OCI-LY1 (cell line): ENCODE data around the gene C16orf86.

ENCODE experiments used
- H2AFZ ChIP-seq: fragments of 200-600 bp; sonication (generic), shearing (Covaris generic); 2 replicates; pipeline ENCODE4 v1.6.0; 2014; ENCODE audit warnings: antibody characterized with exemption, mild to moderate bottlenecking, low read length
- H3F3A ChIP-seq: fragments of 200-600 bp; sonication (generic), shearing (Covaris generic); 2 replicates; pipeline ENCODE4 v1.6.0; 2014; ENCODE audit warnings: mild to moderate bottlenecking, antibody characterized with exemption, low read length, moderate library complexity; ENCODE audit not compliant: insufficient read depth
- H3K27ac ChIP-seq: fragments of 200-600 bp; sonication (generic); 2 replicates; pipeline ENCODE4 v1.5.1; 2014; ENCODE audit warnings: low read length, mixed run types, mild to moderate bottlenecking, low read depth; ENCODE audit not compliant: poor library complexity, severe bottlenecking
- H3K27me3 ChIP-seq: fragments of 200-600 bp; sonication (generic); 2 replicates; pipeline ENCODE4 v1.6.0; 2014; ENCODE audit warnings: antibody characterized with exemption, mild to moderate bottlenecking, low read length, moderate library complexity; ENCODE audit not compliant: insufficient read depth
- H3K36me3 ChIP-seq: fragments of 200-600 bp; sonication (generic); 2 replicates; pipeline ENCODE4 v1.6.1; 2014; ENCODE audit warnings: mild to moderate bottlenecking, antibody characterized with exemption, low read length, moderate library complexity, mixed read lengths; ENCODE audit not compliant: insufficient read depth
- H3K4me1 ChIP-seq: fragments of 200-600 bp; sonication (generic); 2 replicates; pipeline ENCODE4 v1.5.1; 2014; ENCODE audit warnings: mild to moderate bottlenecking, low read length, moderate library complexity; ENCODE audit not compliant: insufficient read depth, severe bottlenecking
- H3K4me2 ChIP-seq: fragments of 200-600 bp; sonication (generic), shearing (Covaris generic); 2 replicates; pipeline ENCODE4 v1.6.1; 2014; ENCODE audit warnings: low read length
- H3K4me3 ChIP-seq: fragments of 200-600 bp; sonication (generic); 2 replicates; pipeline ENCODE4 v1.5.1; 2014; ENCODE audit warnings: low read length, low read depth, mild to moderate bottlenecking, mixed read lengths; ENCODE audit not compliant: poor library complexity, severe bottlenecking
- H3K79me2 ChIP-seq: fragments of 200-600 bp; shearing (Covaris generic); 2 replicates; pipeline ENCODE4 v1.6.1; 2016; ENCODE audit warnings: mixed run types, low read length, mixed read lengths; ENCODE audit not compliant: insufficient read depth
- H3K9ac ChIP-seq: fragments of 200-600 bp; sonication (generic), shearing (Covaris generic); 2 replicates; pipeline ENCODE4 v1.6.1; 2014; ENCODE audit warnings: mild to moderate bottlenecking, low read length, mixed read lengths
- H3K9me2 ChIP-seq: fragments of 200-600 bp; sonication (generic), shearing (Covaris generic); 2 replicates; pipeline ENCODE4 v1.6.1; 2014; ENCODE audit warnings: low read depth, mild to moderate bottlenecking, low read length, mixed read lengths
- H3K9me3 ChIP-seq: fragments of 200-600 bp; shearing (Covaris generic); 2 replicates; pipeline ENCODE4 v1.6.1; 2014; ENCODE audit warnings: low read length, mixed read lengths
- H4K20me1 ChIP-seq: fragments of 200-600 bp; sonication (generic), shearing (Covaris generic); 2 replicates; pipeline ENCODE4 v1.6.0; 2016; ENCODE audit warnings: mild to moderate bottlenecking, low read length; ENCODE audit not compliant: insufficient read depth
- EZH2 ChIP-seq: fragments of 200-600 bp; sonication (generic), shearing (Covaris generic); IDR thresholded peaks from 2 replicates; pipeline ENCODE4 v1.8.0; 2017; ENCODE audit warnings: borderline replicate concordance, mixed run types, mild to moderate bottlenecking, antibody characterized with exemption, low read length, moderate library complexity, mixed read lengths
- TF ChIP-seq, protein P1 (sequence below): fragments of 200-600 bp; sonication (generic), shearing (Covaris generic); IDR thresholded peaks from 2 replicates; pipeline ENCODE4 v1.5.1; 2017; ENCODE audit warnings: mild to moderate bottlenecking, antibody characterized with exemption, low read length, moderate library complexity, mixed read lengths

Gene C16orf86

DNA sequence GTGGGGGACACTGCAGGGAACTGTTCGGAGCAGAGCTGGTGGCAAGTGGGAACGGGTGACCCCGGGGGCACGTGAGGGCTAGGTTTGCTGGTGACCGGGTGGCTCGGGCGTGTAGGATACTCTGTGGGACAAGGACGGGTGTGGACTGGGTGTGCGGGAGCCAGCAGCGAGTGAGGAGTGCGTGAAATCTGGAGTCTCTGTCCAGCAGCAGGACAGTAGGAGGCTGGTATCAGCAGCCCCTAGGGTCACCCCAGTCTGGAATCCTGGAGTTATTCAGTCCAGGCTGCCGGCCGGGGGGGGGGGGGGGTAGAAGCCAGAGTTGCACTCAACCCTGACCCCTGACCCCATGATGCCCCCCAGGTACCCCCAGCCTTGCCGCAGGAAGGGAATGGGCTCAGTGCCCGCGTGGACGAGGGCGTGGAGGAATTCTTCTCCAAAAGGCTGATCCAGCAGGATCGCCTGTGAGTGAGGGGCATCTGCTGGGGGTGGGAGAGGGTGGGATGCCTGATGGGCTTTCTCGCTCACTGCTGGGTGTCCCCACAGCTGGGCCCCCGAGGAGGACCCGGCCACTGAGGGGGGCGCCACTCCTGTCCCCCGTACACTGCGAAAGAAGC lies 12.7 kb upstream of the C16orf86 start:
- no peak overlapping the region for H3K4me3 ChIP-seq
- TF ChIP-seq, protein P1, sequence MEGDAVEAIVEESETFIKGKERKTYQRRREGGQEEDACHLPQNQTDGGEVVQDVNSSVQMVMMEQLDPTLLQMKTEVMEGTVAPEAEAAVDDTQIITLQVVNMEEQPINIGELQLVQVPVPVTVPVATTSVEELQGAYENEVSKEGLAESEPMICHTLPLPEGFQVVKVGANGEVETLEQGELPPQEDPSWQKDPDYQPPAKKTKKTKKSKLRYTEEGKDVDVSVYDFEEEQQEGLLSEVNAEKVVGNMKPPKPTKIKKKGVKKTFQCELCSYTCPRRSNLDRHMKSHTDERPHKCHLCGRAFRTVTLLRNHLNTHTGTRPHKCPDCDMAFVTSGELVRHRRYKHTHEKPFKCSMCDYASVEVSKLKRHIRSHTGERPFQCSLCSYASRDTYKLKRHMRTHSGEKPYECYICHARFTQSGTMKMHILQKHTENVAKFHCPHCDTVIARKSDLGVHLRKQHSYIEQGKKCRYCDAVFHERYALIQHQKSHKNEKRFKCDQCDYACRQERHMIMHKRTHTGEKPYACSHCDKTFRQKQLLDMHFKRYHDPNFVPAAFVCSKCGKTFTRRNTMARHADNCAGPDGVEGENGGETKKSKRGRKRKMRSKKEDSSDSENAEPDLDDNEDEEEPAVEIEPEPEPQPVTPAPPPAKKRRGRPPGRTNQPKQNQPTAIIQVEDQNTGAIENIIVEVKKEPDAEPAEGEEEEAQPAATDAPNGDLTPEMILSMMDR: no peak
- TF ChIP-seq EZH2: no peak
- no peak overlapping the region for H3K4me2 ChIP-seq

GRCh38 chr16:67654403-67654911 lies 12.2 kb upstream of the C16orf86 start:
- Histone ChIP-seq H3K9me3 (no peaks in the 10 kb centered on the region), H3K9ac (no peak overlapping the region), H2AFZ (no peak overlapping the region), H3K4me3 (no peak overlapping the region), H3K9me2 (no peaks in the 10 kb centered on the region), H3K27me3 (no peaks in the 10 kb centered on the region), H3K4me2 (no peak overlapping the region), H3K79me2 (no peaks in the 10 kb centered on the region), H3K36me3 (peaks cover 79% of the 10 kb centered on the region), H3K27ac (no peak overlapping the region), H4K20me1 (no peaks in the 10 kb centered on the region), H3F3A (no peaks in the 10 kb centered on the region), H3K4me1 (peaks cover 12% of the 10 kb centered on the region)
- no peak for TF ChIP-seq EZH2
- TF ChIP-seq, protein P1: no peak

More for the DNA sequence above, 12.7 kb upstream of the C16orf86 start:
- Histone ChIP-seq H3K4me1 (peaks cover 6% of the 10 kb centered on the region), H3K27ac (no peak overlapping the region), H3K27me3 (no peaks in the 10 kb centered on the region), H3K9ac (no peak overlapping the region), H3F3A (no peaks in the 10 kb centered on the region), H3K9me2 (no peaks in the 10 kb centered on the region), H2AFZ (no peak overlapping the region), H3K79me2 (no peaks in the 10 kb centered on the region), H3K9me3 (no peaks in the 10 kb centered on the region), H4K20me1 (no peaks in the 10 kb centered on the region), H3K36me3 (peaks cover 85% of the 10 kb centered on the region)

DNA sequence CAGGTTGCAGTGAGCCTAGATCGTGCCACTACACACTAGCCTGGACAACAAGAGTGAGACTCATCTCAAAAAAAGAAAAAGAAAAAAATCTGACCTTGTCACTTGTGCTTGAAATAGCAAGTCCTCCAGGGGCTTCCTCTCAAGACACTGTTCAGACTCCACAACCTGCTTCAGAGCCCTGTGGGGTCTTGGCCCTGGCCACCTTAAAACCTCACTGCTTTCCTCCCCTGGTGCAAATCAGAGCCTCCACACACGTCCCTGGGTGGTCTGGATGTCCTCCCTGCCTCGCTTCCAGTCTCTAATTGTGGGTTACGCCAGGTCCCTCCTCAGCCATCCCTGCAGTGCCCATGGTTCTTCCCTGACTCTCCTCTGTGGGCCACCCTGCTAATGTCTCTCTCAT lies 11.3 kb upstream of the C16orf86 start:
- Histone ChIP-seq H3K27ac (no peak overlapping the region), H3K4me1 (peaks cover 13% of the 10 kb centered on the region), H3K9me2 (no peaks in the 10 kb centered on the region), H3K79me2 (no peaks in the 10 kb centered on the region), H3F3A (no peaks in the 10 kb centered on the region), H3K9me3 (no peaks in the 10 kb centered on the region), H3K4me3 (no peak overlapping the region), H3K9ac (no peak overlapping the region; the same call in 1 of the 2 replicates), H3K36me3 (peaks cover 70% of the 10 kb centered on the region), H2AFZ (no peak overlapping the region), H4K20me1 (no peaks in the 10 kb centered on the region), H3K4me2 (no peak overlapping the region), H3K27me3 (no peaks in the 10 kb centered on the region)
- TF ChIP-seq, protein P1: no peak
- TF ChIP-seq EZH2: no peak
